ENCODE data around the gene APOBEC4.

Gene APOBEC4

GRCh38 chr1:183694755-183695154 is 41.6 kb upstream of the APOBEC4 start:
- DNase-seq (ENCODE audit: low read depth): no peak
- no peak overlapping the region for H3K4me3 ChIP-seq (ENCODE audit: control insufficient read depth, low read depth, low read length)
- no peak for TF ChIP-seq CTCF (IDR thresholded peaks at IDR 0.05; ENCODE audit: control insufficient read depth, insufficient read depth, low read depth, low read length, missing control alignments)

- no peak for TF ChIP-seq CTCF (IDR thresholded peaks at IDR 0.05; ENCODE audit: control insufficient read depth, insufficient read depth, low read depth, low read length, missing control alignments)
- no peak overlapping the region for H3K4me3 ChIP-seq (ENCODE audit: control insufficient read depth, low read depth, low read length)
- DNase-seq (ENCODE audit: low read depth): no peak
Observed at GRCh38 chr1:183694066-183694465, 41.0 kb upstream of the APOBEC4 start.

- H3K4me3 ChIP-seq (ENCODE audit: control insufficient read depth, low read depth, low read length): no peak overlapping the region
- DNase-seq (ENCODE audit: low read depth): no peak
- TF ChIP-seq CTCF (IDR thresholded peaks at IDR 0.05; ENCODE audit: control insufficient read depth, insufficient read depth, low read depth, low read length, missing control alignments): no peak
Observed at GRCh38 chr1:183693521-183693920, 40.4 kb upstream of the APOBEC4 start.

- no peak for DNase-seq (ENCODE audit: low read depth)
- H3K4me3 ChIP-seq (ENCODE audit: control insufficient read depth, low read depth, low read length): no peak overlapping the region
- no peak for TF ChIP-seq CTCF (IDR thresholded peaks at IDR 0.05; ENCODE audit: control insufficient read depth, insufficient read depth, low read depth, low read length, missing control alignments)
Observed at GRCh38 chr1:183689762-183690204, 36.7 kb upstream of the APOBEC4 start.

GRCh38 chr1:183688341-183689060 is 35.4 kb upstream of the APOBEC4 start:
- no peak overlapping the region for H3K4me3 ChIP-seq (ENCODE audit: control insufficient read depth, low read depth, low read length)
- no peak for DNase-seq (ENCODE audit: low read depth)
- TF ChIP-seq CTCF (IDR thresholded peaks at IDR 0.05; ENCODE audit: control insufficient read depth, insufficient read depth, low read depth, low read length, missing control alignments): no peak

GRCh38 chr1:183687546-183688304 is 34.6 kb upstream of the APOBEC4 start:
- DNase-seq (ENCODE audit: low read depth): no peak

More at GRCh38 chr1:183687546-183688304, 34.6 kb upstream of the APOBEC4 start:
- TF ChIP-seq CTCF (IDR thresholded peaks at IDR 0.05; ENCODE audit: control insufficient read depth, insufficient read depth, low read depth, low read length, missing control alignments): no peak
- no peak overlapping the region for H3K4me3 ChIP-seq (ENCODE audit: control insufficient read depth, low read depth, low read length)
